HepG2 (cell line): ENCODE measurements around the gene SLC16A9. TPM values are rescaled to one million over a fixed set of nuclear protein-coding genes. Genes with fewer than 3 reads are reported as not detected.

Source experiments
- ATAC-seq: fragments of 200-7000 bp; cut with Tn5 transposase; 3 replicates; pipeline ENCODE4 v1.9.1; 2020; ENCODE audit warnings: mild to moderate bottlenecking, moderate library complexity
- BruUV-seq: library from RNA; stranded (reverse); fragments of 400-500 nt; replicated peaks from 2 replicates; lab custom pipeline; 2021; lab: Mats Ljungman, UMichigan
- CTCF ChIA-PET: fragments of 300-600 bp; formaldehyde crosslinking; extraction: SDS; loops from one replicate; lab custom pipeline; 2021; ENCODE audit warnings: low total read pairs, inconsistent platforms, low intra/inter-chr PET ratio; lab: Yijun Ruan, JAX
- POLR2A ChIA-PET: fragments of 350-600 bp; sonication (Branson Sonifier 250); formaldehyde crosslinking; loops from one replicate; lab custom pipeline; 2020; ENCODE audit warnings: antibody characterized with exemption, inconsistent platforms; lab: Yijun Ruan, JAX
- DNase-seq: peaks from one replicate; pipeline ENCODE4 v3.0.0-alpha.2; 2015; ENCODE audit warnings: low spot score
- FAIRE-seq: peaks from 3 replicates; lab custom pipeline; 2011; peaks lifted over from hg19 to GRCh38; lab: Jason Lieb, UNC
- H2AFZ ChIP-seq: one replicate; pipeline ENCODE4 v1.6.1; 2011; ENCODE audit warnings: low read length, inconsistent platforms
- H3K27ac ChIP-seq: fragments of 300-600 bp; 3 replicates; pipeline ENCODE4 v1.8.0; 2011; ENCODE audit warnings: mixed run types, mild to moderate bottlenecking, mixed read lengths, low read length, inconsistent platforms; ENCODE audit not compliant: insufficient read depth; ENCODE audit errors: extremely low read length
- H3K27me3 ChIP-seq, 2 experiments: fragments of 200-600 bp in 1 of 2; 2 replicates in 1 of 2; 3 replicates in 1 of 2; pipeline versions ENCODE4 v1.6.0 to v1.8.0; 2011; ENCODE audit warnings: low read length in 2 of 2, mild to moderate bottlenecking in 2 of 2, moderate library complexity in 2 of 2, inconsistent platforms in 1 of 2; ENCODE audit not compliant: insufficient read depth in 2 of 2, control insufficient read depth in 1 of 2
- H3K36me3 ChIP-seq, 2 experiments: fragments of 200-600 bp in 1 of 2; replicated peaks in 1 of 2; 2 replicates in 1 of 2; 3 replicates in 1 of 2; pipeline versions ENCODE4 v1.5.1 to v1.8.0; 2011; ENCODE audit warnings: low read length in 2 of 2, inconsistent platforms in 1 of 2; ENCODE audit not compliant: insufficient read depth in 2 of 2, control insufficient read depth in 1 of 2
- H3K4me1 ChIP-seq: 2 replicates; pipeline ENCODE4 v1.5.1; 2012; ENCODE audit warnings: low read length, inconsistent platforms; ENCODE audit not compliant: insufficient read depth
- H3K4me2 ChIP-seq: 2 replicates; pipeline ENCODE4 v1.6.0; 2011; ENCODE audit warnings: low read depth, low read length, inconsistent platforms
- H3K4me3 ChIP-seq, 3 experiments: fragments of 200-600 bp in 1 of 3; sonication (generic), shearing (Covaris generic) in 1 of 3; replicated peaks in 1 of 3; 2 replicates each; pipeline ENCODE4 v1.5.1; 2011 to 2016; ENCODE audit warnings: low read length in 3 of 3, inconsistent platforms in 2 of 3, low read depth in 2 of 3, mild to moderate bottlenecking in 2 of 3, control low read depth in 1 of 3, mixed read lengths in 1 of 3; ENCODE audit not compliant: insufficient read depth in 1 of 3
- H3K79me2 ChIP-seq: one replicate; pipeline ENCODE4 v1.6.1; 2011; ENCODE audit warnings: low read length, inconsistent platforms; ENCODE audit not compliant: insufficient read depth
- H3K9ac ChIP-seq: 2 replicates; pipeline ENCODE4 v1.6.0; 2011; ENCODE audit warnings: mild to moderate bottlenecking, low read depth, low read length, inconsistent platforms; ENCODE audit not compliant: insufficient read depth
- H3K9me3 ChIP-seq: 2 replicates; pipeline ENCODE4 v1.5.1; 2012; ENCODE audit warnings: mild to moderate bottlenecking, low read length
- H4K20me1 ChIP-seq: 2 replicates; pipeline ENCODE4 v1.6.0; 2011; ENCODE audit warnings: inconsistent platforms, mild to moderate bottlenecking, low read length, moderate library complexity; ENCODE audit not compliant: insufficient read depth
- DRAP1 ChIP-seq: IDR thresholded peaks from 2 replicates; pipeline ENCODE4 v1.6.1; 2016; ENCODE audit warnings: missing genetic modification reagents, missing compliant biosample characterization
- ETV6 ChIP-seq: sonication (generic); formaldehyde crosslinking; conservative IDR thresholded peaks from 2 replicates; pipeline ENCODE4 v1.4.0; 2020; ENCODE audit warnings: missing genetic modification reagents
- PLRG1 ChIP-seq: fragments of 450-650 bp; conservative IDR thresholded peaks from 2 replicates; pipeline ENCODE4 v1.6.1; 2016
- RORA ChIP-seq: sonication (generic); formaldehyde crosslinking; IDR thresholded peaks from 2 replicates; pipeline ENCODE4 v1.5.0; 2020; ENCODE audit warnings: mild to moderate bottlenecking, missing genetic modification reagents, moderate library complexity
- SNAPC4 ChIP-seq: sonication (generic); formaldehyde crosslinking; IDR thresholded peaks from 2 replicates; pipeline ENCODE4 v1.4.0; 2020; ENCODE audit warnings: mild to moderate bottlenecking, missing genetic modification reagents
- ZBTB49 ChIP-seq: sonication (generic); formaldehyde crosslinking; IDR thresholded peaks from 2 replicates; pipeline ENCODE4 v1.4.0; 2020; ENCODE audit warnings: missing genetic modification reagents, borderline replicate concordance
- ZNF670 ChIP-seq: sonication (generic); formaldehyde crosslinking; IDR thresholded peaks from 2 replicates; pipeline ENCODE4 v1.8.0; 2022; ENCODE audit warnings: mild to moderate bottlenecking, missing genetic modification reagents, borderline replicate concordance
- ZNF687 ChIP-seq: sonication (generic); formaldehyde crosslinking; IDR thresholded peaks from 2 replicates; pipeline ENCODE4 v1.5.1; 2020; ENCODE audit warnings: mild to moderate bottlenecking, missing genetic modification reagents, moderate library complexity
- ZNF772 ChIP-seq: sonication (generic); formaldehyde crosslinking; IDR thresholded peaks from 2 replicates; pipeline ENCODE4 v1.5.0; 2020; ENCODE audit warnings: mild to moderate bottlenecking, missing genetic modification reagents
- ZNF792 ChIP-seq: IDR thresholded peaks from 2 replicates; pipeline ENCODE4 v1.6.1; 2016
- WGBS: methylation state at CpG from one replicate; pipeline ENCODE4 v1.1.6; 2017; ENCODE audit warnings: low lambda C conversion rate; 5-methylcytosine and 5-hydroxymethylcytosine counted together
- in situ Hi-C: cut with HindIII; loops from 2 replicates; pipeline ENCODE4 v1.10.0; 2017; ENCODE audit warnings: low pct_unique_long_range_greater_than_20kb; ENCODE audit not compliant: extremely low pct_ligation_motif_present
- intact Hi-C: fragments of 100-400 bp; cut with micrococcal nuclease; formaldehyde crosslinking; loops from one replicate; pipeline ENCODE4 v1.10.0; 2022; ENCODE audit not compliant: unreplicated experiment
- polyA plus RNA-seq, 8 experiments: library from polyadenylated mRNA; depleted of rRNA in 3 of 8; stranded (reverse) in 7 of 8; unstranded in 1 of 8; fragments of >200 nt; fragmentation: Illumina TruSeq in 4 of 8; extraction: Trizol in 4 of 8; gene quantifications; 2 replicates each; pipeline versions ENCODE4 v1.2.1 to v1.2.3, GENCODE V29; 2011 to 2016; ENCODE audit warnings: low read depth in 4 of 8, missing spikeins in 1 of 8, mixed read lengths in 1 of 8; ENCODE audit not compliant: insufficient read depth in 1 of 8
- total RNA-seq, 5 experiments: library from RNA; depleted of rRNA; stranded (reverse); fragments of >200 nt; fragmentation: Illumina TruSeq; extraction: Trizol; gene quantifications; 2 replicates each; pipeline ENCODE4 v1.2.3, GENCODE V29; 2016; ENCODE audit warnings: low read depth in 1 of 5

Gene SLC16A9
- total and polyA plus RNA-seq, 2 of the 13 experiments (the other 11 are each of a cell fraction or from before 2014, with no cell fraction given) = 0.01 to 0.09 TPM

- ChIA-PET CTCF (no interaction called here), POLR2A (no interaction called here)
- Histone ChIP-seq H3K36me3 (no peaks in the 10 kb centered on the region), H3K27ac (no peak overlapping the region), H4K20me1 (no peaks in the 10 kb centered on the region), H3K79me2 (no peaks in the 10 kb centered on the region), H3K4me2 (no peak overlapping the region), H3K27me3 (0 out of 5 replicates have a peak, but pooled peaks cover 0 to 3% of the 10 kb centered on the region in 2 experiments), H3K4me1 (peaks cover 11% of the 10 kb centered on the region), H3K9ac (no peak overlapping the region), H3K9me3 (no peaks in the 10 kb centered on the region), H2AFZ (no peak overlapping the region), H3K4me3 (no peak overlapping the region)
- in situ Hi-C loops (no loop called here), intact Hi-C loops (no loop called here)
- no TSS peak for BruUV-seq
- ATAC-seq (no peak), FAIRE-seq (no peak), DNase-seq (no peak)
- 43% methylated on average over 2 of the region's 2 CpGs for WGBS
- no peak for TF ChIP-seq PLRG1
- TF ChIP-seq ZNF687 (CRISPR knock-in tag) = no peak
- TF ChIP-seq ETV6 (CRISPR knock-in tag) = no peak
- no peak for TF ChIP-seq ZNF772
- TF ChIP-seq ZNF792 (CRISPR knock-in tag) = no peak
- no peak for TF ChIP-seq ZBTB49 (CRISPR knock-in tag)
- no peak for TF ChIP-seq SNAPC4 (CRISPR knock-in tag)
- no peak for TF ChIP-seq ZNF670 (CRISPR knock-in tag)
- TF ChIP-seq RORA (CRISPR knock-in tag) = no peak
- no peak for TF ChIP-seq DRAP1
Measured at GRCh38 chr10:59672150-59672875, 37.3 kb downstream of the SLC16A9 start.
